Loucy (cell line): ENCODE results near the gene TGFB1I1.

Source experiments
- EZH2phosphoT487 ChIP-seq: fragments of 200-600 bp; IDR thresholded peaks from 2 replicates; pipeline ENCODE4 v1.6.1; 2018; ENCODE audit warnings: antibody characterized with exemption, mild to moderate bottlenecking, moderate library complexity, borderline replicate concordance
- TF ChIP-seq, protein P1 (sequence below): fragments of 200-600 bp; sonication (generic); conservative IDR thresholded peaks from 2 replicates; pipeline ENCODE4 v1.5.1; 2014; ENCODE audit warnings: mild to moderate bottlenecking, antibody characterized with exemption, low read length

DNA sequence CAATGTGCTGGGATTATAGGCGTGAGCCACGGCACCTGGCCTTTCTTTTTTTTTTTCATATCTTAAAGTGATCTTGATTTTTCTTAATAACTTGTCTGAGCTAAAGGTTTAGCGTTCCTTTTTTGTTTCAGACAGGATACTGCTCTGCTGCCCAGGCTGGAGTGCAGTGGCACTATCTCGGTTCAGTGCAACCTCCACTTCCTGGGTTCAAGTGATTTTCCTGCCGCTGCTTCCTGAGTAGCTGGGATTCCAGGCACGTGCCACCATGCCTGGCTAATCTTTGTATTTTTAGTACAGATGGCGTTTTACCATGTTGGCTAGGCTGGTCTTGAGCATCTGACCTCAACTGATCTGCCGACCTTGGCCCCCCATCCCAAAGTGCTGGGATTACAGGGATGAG, 32.2 kb downstream of the TGFB1I1 start:
- TF ChIP-seq, protein P1, sequence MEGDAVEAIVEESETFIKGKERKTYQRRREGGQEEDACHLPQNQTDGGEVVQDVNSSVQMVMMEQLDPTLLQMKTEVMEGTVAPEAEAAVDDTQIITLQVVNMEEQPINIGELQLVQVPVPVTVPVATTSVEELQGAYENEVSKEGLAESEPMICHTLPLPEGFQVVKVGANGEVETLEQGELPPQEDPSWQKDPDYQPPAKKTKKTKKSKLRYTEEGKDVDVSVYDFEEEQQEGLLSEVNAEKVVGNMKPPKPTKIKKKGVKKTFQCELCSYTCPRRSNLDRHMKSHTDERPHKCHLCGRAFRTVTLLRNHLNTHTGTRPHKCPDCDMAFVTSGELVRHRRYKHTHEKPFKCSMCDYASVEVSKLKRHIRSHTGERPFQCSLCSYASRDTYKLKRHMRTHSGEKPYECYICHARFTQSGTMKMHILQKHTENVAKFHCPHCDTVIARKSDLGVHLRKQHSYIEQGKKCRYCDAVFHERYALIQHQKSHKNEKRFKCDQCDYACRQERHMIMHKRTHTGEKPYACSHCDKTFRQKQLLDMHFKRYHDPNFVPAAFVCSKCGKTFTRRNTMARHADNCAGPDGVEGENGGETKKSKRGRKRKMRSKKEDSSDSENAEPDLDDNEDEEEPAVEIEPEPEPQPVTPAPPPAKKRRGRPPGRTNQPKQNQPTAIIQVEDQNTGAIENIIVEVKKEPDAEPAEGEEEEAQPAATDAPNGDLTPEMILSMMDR = no peak
- TF ChIP-seq EZH2phosphoT487 = no peak
